Omental fat pad (tissue), 4 donors: ENCODE results near the gene ZNF581. TPM values are rescaled to one million over a fixed set of nuclear protein-coding genes. Genes with fewer than 3 reads are reported as not detected.

Experiments used
- ATAC-seq: fragments of 150-250 bp; one replicate; pipeline ENCODE4 v1.9.1; 2016; ENCODE audit warnings: mild to moderate bottlenecking, moderate library complexity; ENCODE audit not compliant: low FRiP score
- DNase-seq: peaks from one replicate; pipeline ENCODE4 v3.0.0-alpha.2; 2019; ENCODE audit warnings: low spot score
- total RNA-seq, 4 donors: library from RNA; depleted of rRNA; stranded (reverse); fragments of >200 nt; gene quantifications; one replicate each; pipeline ENCODE4 v1.1.0, GENCODE V29; 2016
- TF ChIP-seq, protein P1 (sequence below), 3 donors: fragments of 450-650 bp; IDR thresholded peaks; one replicate each; pipeline ENCODE4 v1.5.1; 2016 to 2017; ENCODE audit warnings: antibody characterized with exemption in 3 of 3, mild to moderate bottlenecking in 3 of 3, moderate library complexity in 2 of 3

ZNF581 gene
- total RNA-seq, 4 donors from 2014 or later = 9.9 to 15.0 (median 11.9) TPM

DNA sequence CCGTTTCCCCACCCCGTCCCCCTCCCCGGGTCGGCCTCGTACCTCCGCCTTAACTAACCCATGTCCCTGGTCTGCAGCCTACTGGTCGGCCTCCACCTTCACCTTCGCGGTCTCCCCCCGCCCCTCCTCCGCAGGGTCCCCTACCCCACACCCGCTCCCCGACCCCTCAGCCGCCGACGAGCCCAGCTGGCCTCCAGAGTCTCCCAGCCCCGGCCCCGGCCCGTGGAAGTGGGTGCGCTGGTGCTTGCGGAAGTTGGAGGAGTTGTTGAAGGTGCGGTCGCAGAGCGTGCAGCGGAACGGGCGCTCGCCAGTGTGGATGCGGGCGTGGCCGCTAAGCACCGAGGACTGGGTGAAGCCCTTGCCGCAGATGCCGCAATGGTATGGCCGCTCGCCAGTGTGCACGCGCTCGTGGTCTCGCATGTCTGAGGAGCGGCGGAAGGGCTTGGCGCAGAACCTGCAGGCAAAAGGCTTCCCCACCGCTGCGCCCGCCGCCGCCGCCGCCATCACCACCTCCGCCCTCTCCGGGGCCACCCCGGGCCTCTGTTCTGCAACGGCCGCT is 21.7 kb upstream of the ZNF581 start:
- DNase-seq (no peak), ATAC-seq (no peak)
- TF ChIP-seq, protein P1, sequence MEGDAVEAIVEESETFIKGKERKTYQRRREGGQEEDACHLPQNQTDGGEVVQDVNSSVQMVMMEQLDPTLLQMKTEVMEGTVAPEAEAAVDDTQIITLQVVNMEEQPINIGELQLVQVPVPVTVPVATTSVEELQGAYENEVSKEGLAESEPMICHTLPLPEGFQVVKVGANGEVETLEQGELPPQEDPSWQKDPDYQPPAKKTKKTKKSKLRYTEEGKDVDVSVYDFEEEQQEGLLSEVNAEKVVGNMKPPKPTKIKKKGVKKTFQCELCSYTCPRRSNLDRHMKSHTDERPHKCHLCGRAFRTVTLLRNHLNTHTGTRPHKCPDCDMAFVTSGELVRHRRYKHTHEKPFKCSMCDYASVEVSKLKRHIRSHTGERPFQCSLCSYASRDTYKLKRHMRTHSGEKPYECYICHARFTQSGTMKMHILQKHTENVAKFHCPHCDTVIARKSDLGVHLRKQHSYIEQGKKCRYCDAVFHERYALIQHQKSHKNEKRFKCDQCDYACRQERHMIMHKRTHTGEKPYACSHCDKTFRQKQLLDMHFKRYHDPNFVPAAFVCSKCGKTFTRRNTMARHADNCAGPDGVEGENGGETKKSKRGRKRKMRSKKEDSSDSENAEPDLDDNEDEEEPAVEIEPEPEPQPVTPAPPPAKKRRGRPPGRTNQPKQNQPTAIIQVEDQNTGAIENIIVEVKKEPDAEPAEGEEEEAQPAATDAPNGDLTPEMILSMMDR (IDR thresholded peaks at IDR 0.05) = no peak

DNA sequence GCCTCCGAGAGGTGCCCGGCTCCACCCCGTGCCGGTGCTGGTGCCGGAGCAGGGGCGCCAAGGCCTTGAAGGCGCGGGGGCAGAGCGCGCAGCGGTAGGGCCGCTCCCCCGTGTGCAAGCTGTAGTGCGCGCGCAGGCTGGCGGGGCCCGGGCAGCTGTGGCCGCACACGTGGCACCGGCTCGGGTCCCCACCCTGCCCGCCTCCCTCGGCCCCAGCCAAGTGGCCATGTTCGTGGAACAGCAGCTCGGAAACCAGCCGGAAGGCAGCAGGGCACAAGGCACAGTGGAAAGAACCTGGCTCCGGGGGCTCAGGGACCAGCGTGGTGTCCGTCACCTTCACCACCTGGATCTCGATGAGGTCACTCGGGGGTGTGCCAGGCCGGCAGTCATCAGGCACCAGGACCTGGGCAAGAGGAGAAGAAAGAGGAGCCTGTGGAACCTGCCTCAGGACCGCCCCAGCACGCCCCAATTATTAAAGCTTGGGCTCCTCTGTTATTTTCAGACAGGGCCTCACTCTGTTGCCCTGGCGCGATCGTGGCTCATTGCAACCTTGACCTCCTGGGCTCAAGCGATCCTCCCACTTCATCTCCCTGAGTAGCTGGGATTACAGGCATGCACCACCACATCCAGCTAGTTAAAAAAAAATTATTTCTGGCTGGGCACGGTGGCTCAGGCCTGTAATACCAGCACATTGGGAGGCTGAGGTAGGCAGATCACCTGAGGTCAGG is 21.0 kb upstream of the ZNF581 start:
- no peak for DNase-seq
- no peak for ATAC-seq
- TF ChIP-seq, protein P1 (IDR thresholded peaks at IDR 0.05) = no peak

GRCh38 chr19:55623130-55623529 is 20.3 kb upstream of the ZNF581 start:
- DNase-seq = no peak
- ATAC-seq = no peak
- TF ChIP-seq, protein P1 (IDR thresholded peaks at IDR 0.05) = no peak

GRCh38 chr19:55623561-55623960 is 19.9 kb upstream of the ZNF581 start:
- ATAC-seq (no peak), DNase-seq (no peak)
- TF ChIP-seq, protein P1 (IDR thresholded peaks at IDR 0.05) = no peak

GRCh38 chr19:55624109-55625003 is 19.1 kb upstream of the ZNF581 start, which contains the start of gene ZNF784:
Gene ZNF784, minus strand, starts transcription at chr19:55624566. Its CDS starts 5 bp downstream, at chr19:55624561.
- DNase-seq (peak; percentile 93), ATAC-seq (peak; percentile 85)
- TF ChIP-seq, protein P1 (IDR thresholded peaks at IDR 0.05) = no peak

DNA sequence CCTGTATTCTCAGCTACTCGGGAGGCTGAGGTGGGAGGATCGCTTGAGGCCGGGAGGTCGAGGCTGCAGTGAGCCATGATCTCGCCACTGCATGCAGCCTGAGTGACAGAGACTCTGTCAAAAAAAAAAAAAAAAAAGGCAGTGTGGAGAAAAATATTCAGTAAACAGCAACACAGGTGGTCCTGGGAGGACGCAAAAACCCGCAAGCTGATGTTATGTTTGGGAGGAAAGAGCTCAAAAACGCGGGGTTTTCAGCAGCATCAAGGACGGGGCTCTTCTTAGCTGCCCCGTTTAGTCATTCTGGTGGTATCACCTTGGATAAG is 18.5 kb upstream of the ZNF581 start:
- TF ChIP-seq, protein P1 (IDR thresholded peaks at IDR 0.05) = no peak
- DNase-seq (no peak), ATAC-seq (no peak)
